HepG2 (cell line): ENCODE data around the gene PGPEP1. TPM values are rescaled to one million over a fixed set of nuclear protein-coding genes. Genes with fewer than 3 reads are reported as not detected.
A peak's percentile ranks its signal among the peaks of the same experiment; 100 is the strongest.

ENCODE experiments used
- ARNT2 ChIP-seq: sonication (generic); formaldehyde crosslinking; IDR thresholded peaks from 2 replicates; pipeline ENCODE4 v1.8.0; 2022; ENCODE audit warnings: mild to moderate bottlenecking, low read depth, missing genetic modification reagents, moderate library complexity
- ATF1 ChIP-seq: IDR thresholded peaks from 2 replicates; pipeline ENCODE4 v1.6.1; 2016; ENCODE audit warnings: mild to moderate bottlenecking, control low read depth
- BHLHE40 ChIP-seq: IDR thresholded peaks from 2 replicates; pipeline ENCODE4 v1.6.1; 2011; ENCODE audit warnings: low read length, improper control_type of control experiment
- EEA1 ChIP-seq: sonication (generic); formaldehyde crosslinking; IDR thresholded peaks from 2 replicates; pipeline ENCODE4 v1.5.1; 2020; ENCODE audit warnings: mild to moderate bottlenecking, missing genetic modification reagents, borderline replicate concordance
- GABPB1 ChIP-seq: IDR thresholded peaks from 2 replicates; pipeline ENCODE4 v1.6.1; 2016; ENCODE audit warnings: mild to moderate bottlenecking, missing genetic modification reagents, moderate library complexity, missing compliant biosample characterization
- KAT2B ChIP-seq: fragments of 150-350 bp; IDR thresholded peaks from 2 replicates; pipeline ENCODE4 v1.6.1; 2014; ENCODE audit warnings: low read depth, low read length, borderline replicate concordance
- KMT2B ChIP-seq: IDR thresholded peaks from 2 replicates; pipeline ENCODE4 v1.6.1; 2016; ENCODE audit warnings: missing genetic modification reagents, missing compliant biosample characterization
- MBNL3 ChIP-seq: fragments of 250-450 bp; sonication (Bioruptor Pico); conservative IDR thresholded peaks from 2 replicates; pipeline ENCODE4 v1.8.0; 2022; ENCODE audit warnings: mild to moderate bottlenecking, inconsistent platforms
- NCOA1 ChIP-seq: sonication (generic); formaldehyde crosslinking; IDR thresholded peaks from 2 replicates; pipeline ENCODE4 v1.9.0; 2021; ENCODE audit warnings: missing genetic modification reagents
- ZKSCAN1 ChIP-seq: fragments of 150-350 bp; IDR thresholded peaks from 2 replicates; pipeline ENCODE4 v1.6.1; 2014; ENCODE audit warnings: low read length
- ZNF326 ChIP-seq: sonication (generic); formaldehyde crosslinking; IDR thresholded peaks from 2 replicates; pipeline ENCODE4 v1.4.0; 2020; ENCODE audit warnings: missing genetic modification reagents, borderline replicate concordance
- ZNF652 ChIP-seq: IDR thresholded peaks from 2 replicates; pipeline ENCODE4 v1.6.1; 2016; ENCODE audit warnings: low read depth, borderline replicate concordance
- polyA plus RNA-seq, 8 experiments: library from polyadenylated mRNA; depleted of rRNA in 3 of 8; stranded (reverse) in 7 of 8; unstranded in 1 of 8; fragments of >200 nt; fragmentation: Illumina TruSeq in 4 of 8; extraction: Trizol in 4 of 8; gene quantifications; 2 replicates each; pipeline versions ENCODE4 v1.2.1 to v1.2.3, GENCODE V29; 2011 to 2016; ENCODE audit warnings: low read depth in 4 of 8, missing spikeins in 1 of 8, mixed read lengths in 1 of 8; ENCODE audit not compliant: insufficient read depth in 1 of 8
- total RNA-seq, 5 experiments: library from RNA; depleted of rRNA; stranded (reverse); fragments of >200 nt; fragmentation: Illumina TruSeq; extraction: Trizol; gene quantifications; 2 replicates each; pipeline ENCODE4 v1.2.3, GENCODE V29; 2016; ENCODE audit warnings: low read depth in 1 of 5
- TF ChIP-seq, protein P1 (sequence below): sonication (generic); formaldehyde crosslinking; IDR thresholded peaks from 2 replicates; pipeline ENCODE4 v1.4.0; 2020; ENCODE audit warnings: mild to moderate bottlenecking, missing genetic modification reagents
- TF ChIP-seq, protein P2 (sequence below): sonication (generic); formaldehyde crosslinking; IDR thresholded peaks from 2 replicates; pipeline ENCODE4 v1.5.0; 2020; ENCODE audit warnings: missing genetic modification reagents
- TF ChIP-seq, protein P3 (sequence below): sonication (generic); formaldehyde crosslinking; IDR thresholded peaks from 2 replicates; pipeline ENCODE4 v1.4.0; 2020; ENCODE audit warnings: mild to moderate bottlenecking, missing genetic modification reagents, borderline replicate concordance
- TF ChIP-seq, protein P4 (sequence below): sonication (generic); formaldehyde crosslinking; IDR thresholded peaks from 2 replicates; pipeline ENCODE4 v1.4.0; 2020; ENCODE audit warnings: mild to moderate bottlenecking, missing genetic modification reagents
- TF ChIP-seq, protein P5 (sequence below): sonication (generic); formaldehyde crosslinking; IDR thresholded peaks from 2 replicates; pipeline ENCODE4 v1.4.0; 2020; ENCODE audit warnings: missing genetic modification reagents, borderline replicate concordance

The PGPEP1 gene
- total and polyA plus RNA-seq, 2 of the 13 experiments (the other 11 are each of a cell fraction or from before 2014, with no cell fraction given) = 53.1 to 56.6 TPM

DNA sequence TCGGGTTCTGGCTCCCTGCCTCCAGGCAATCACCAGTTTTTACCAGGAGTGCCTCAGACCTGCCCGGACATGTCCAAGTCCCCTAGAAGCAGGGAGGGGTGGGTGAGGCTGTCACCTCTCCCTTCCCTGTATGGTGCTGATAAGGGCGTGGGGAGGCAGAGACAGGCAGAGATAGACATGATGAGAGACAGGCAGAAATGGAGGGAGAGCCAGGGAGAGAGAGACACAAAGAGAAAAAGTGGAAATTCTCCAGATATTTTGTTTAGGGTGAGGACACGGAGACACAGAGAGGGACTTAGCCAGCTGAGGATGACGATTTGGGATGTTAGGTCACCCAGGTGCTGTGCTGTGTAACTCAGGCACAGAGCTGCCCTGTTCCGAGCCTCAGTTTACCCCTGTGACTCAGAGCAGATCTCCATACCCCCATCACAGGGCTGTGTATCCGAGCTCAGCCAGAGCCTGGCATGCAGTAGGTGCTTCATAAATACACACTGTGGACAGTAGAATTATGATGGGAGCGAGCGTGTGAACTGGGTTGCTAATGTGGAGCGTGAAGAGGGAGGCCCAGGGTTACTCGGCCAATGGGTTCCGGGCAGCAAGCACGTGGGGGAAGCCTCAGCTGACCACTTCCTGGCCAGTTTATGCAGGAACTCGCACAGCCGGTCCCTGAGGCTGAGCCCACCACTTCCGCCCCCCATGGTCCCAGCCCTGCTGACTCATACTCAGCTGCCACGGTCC is 33.7 kb downstream of the PGPEP1 start (continued):
- peak; percentile 75 for TF ChIP-seq ARNT2
- TF ChIP-seq, protein P1, sequence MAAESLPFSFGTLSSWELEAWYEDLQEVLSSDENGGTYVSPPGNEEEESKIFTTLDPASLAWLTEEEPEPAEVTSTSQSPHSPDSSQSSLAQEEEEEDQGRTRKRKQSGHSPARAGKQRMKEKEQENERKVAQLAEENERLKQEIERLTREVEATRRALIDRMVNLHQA = no peak
- no peak for TF ChIP-seq ATF1 (CRISPR knock-in tag)
- no peak; the same call in 1 of the 2 replicates for TF ChIP-seq EEA1
- no peak for TF ChIP-seq MBNL3 (CRISPR knock-in tag)
- TF ChIP-seq ZNF652 (CRISPR knock-in tag) = no peak
- TF ChIP-seq BHLHE40 = peak; percentile 83
- TF ChIP-seq KAT2B = no peak
- TF ChIP-seq, protein P2, sequence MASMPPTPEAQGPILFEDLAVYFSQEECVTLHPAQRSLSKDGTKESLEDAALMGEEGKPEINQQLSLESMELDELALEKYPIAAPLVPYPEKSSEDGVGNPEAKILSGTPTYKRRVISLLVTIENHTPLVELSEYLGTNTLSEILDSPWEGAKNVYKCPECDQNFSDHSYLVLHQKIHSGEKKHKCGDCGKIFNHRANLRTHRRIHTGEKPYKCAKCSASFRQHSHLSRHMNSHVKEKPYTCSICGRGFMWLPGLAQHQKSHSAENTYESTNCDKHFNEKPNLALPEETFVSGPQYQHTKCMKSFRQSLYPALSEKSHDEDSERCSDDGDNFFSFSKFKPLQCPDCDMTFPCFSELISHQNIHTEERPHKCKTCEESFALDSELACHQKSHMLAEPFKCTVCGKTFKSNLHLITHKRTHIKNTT (CRISPR knock-in tag) = no peak
- TF ChIP-seq, protein P3, sequence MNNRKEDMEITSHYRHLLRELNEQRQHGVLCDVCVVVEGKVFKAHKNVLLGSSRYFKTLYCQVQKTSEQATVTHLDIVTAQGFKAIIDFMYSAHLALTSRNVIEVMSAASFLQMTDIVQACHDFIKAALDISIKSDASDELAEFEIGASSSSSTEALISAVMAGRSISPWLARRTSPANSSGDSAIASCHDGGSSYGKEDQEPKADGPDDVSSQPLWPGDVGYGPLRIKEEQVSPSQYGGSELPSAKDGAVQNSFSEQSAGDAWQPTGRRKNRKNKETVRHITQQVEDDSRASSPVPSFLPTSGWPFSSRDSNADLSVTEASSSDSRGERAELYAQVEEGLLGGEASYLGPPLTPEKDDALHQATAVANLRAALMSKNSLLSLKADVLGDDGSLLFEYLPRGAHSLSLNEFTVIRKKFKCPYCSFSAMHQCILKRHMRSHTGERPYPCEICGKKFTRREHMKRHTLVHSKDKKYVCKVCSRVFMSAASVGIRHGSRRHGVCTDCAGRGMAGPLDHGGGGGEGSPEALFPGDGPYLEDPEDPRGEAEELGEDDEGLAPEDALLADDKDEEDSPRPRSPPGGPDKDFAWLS (CRISPR knock-in tag) = no peak
- no peak for TF ChIP-seq NCOA1 (CRISPR knock-in tag)
- TF ChIP-seq, protein P4, sequence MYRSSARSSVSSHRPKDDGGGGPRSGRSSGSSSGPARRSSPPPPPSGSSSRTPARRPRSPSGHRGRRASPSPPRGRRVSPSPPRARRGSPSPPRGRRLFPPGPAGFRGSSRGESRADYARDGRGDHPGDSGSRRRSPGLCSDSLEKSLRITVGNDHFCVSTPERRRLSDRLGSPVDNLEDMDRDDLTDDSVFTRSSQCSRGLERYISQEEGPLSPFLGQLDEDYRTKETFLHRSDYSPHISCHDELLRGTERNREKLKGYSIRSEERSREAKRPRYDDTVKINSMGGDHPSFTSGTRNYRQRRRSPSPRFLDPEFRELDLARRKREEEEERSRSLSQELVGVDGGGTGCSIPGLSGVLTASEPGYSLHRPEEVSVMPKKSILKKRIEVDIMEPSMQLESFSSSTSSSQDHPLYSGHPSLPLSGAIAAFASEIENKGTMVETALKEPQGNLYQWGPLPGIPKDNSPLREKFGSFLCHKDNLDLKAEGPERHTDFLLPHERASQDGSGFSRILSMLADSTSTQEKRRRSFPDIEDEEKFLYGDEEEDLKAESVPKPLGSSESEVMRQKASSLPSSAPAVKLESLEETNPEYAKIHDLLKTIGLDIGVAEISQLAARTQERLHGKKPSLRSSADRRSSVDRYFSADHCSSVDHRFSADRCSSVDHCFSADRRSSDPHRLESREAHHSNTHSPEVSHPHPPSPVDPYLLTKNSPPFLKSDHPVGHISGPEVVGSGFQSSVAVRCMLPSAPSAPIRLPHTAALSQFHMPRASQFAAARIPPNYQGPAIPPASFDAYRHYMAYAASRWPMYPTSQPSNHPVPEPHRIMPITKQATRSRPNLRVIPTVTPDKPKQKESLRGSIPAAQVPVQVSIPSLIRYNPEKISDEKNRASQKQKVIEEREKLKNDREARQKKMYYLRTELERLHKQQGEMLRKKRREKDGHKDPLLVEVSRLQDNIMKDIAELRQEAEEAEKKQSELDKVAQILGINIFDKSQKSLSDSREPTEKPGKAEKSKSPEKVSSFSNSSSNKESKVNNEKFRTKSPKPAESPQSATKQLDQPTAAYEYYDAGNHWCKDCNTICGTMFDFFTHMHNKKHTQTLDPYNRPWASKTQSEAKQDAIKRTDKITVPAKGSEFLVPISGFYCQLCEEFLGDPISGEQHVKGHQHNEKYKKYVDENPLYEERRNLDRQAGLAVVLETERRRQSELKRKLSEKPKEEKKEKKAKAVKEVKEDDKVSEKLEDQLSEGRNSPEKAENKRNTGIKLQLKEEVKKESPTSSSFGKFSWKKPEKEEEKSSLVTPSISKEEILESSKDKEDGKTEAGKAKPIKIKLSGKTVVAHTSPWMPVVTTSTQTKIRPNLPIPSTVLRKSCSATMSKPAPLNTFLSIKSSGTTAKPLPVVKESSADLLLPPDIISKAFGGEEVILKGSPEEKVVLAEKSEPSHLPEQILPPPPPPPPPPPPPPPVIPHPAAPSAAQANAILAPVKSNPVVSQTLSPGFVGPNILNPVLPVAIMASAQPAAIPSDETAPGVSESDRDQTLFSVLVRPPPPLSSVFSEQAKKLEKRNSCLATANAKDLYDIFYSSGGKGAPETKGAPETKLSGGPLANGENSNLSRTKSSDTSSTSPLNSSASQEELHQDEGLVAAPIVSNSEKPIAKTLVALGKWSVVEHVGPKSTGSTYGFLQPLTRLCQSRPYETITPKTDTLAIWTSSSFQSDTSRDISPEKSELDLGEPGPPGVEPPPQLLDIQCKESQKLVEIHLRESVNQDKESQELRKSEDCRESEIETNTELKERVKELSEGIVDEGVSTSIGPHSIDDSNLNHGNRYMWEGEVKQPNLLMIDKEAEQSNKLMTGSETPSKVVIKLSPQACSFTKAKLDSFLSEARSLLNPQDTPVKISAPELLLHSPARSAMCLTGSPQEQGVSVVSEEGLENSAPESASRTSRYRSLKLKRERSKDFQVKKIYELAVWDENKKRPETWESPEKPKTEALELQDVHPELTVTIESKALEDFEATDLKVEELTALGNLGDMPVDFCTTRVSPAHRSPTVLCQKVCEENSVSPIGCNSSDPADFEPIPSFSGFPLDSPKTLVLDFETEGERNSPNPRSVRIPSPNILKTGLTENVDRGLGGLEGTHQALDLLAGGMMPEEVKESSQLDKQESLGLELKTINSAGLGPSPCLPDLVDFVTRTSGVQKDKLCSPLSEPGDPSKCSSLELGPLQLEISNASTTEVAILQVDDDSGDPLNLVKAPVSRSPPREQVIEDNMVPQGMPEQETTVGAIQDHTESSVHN (CRISPR knock-in tag) = no peak
- TF ChIP-seq, protein P5, sequence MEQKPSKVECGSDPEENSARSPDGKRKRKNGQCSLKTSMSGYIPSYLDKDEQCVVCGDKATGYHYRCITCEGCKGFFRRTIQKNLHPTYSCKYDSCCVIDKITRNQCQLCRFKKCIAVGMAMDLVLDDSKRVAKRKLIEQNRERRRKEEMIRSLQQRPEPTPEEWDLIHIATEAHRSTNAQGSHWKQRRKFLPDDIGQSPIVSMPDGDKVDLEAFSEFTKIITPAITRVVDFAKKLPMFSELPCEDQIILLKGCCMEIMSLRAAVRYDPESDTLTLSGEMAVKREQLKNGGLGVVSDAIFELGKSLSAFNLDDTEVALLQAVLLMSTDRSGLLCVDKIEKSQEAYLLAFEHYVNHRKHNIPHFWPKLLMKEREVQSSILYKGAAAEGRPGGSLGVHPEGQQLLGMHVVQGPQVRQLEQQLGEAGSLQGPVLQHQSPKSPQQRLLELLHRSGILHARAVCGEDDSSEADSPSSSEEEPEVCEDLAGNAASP (CRISPR knock-in tag) = peak; percentile 72
- no peak for TF ChIP-seq KMT2B (CRISPR knock-in tag)
- no peak for TF ChIP-seq ZNF326 (CRISPR knock-in tag)
- TF ChIP-seq GABPB1 = peak; percentile 92
- no peak for TF ChIP-seq ZKSCAN1
